SHP77 (cell line): ENCODE measurements around the gene PIGN.

Experiments used
- DNase-seq, 2 experiments: peaks; one replicate each; lab custom pipeline; 2025; lab: John Stamatoyannopoulos, UW

PIGN gene

GRCh38 chr18:62109676-62110075 is 77.2 kb downstream of the PIGN start:
- DNase-seq = no peak

GRCh38 chr18:62107881-62108280 is 79.0 kb downstream of the PIGN start:
- DNase-seq = no peak

GRCh38 chr18:62106271-62106670 is 80.6 kb downstream of the PIGN start:
- DNase-seq = no peak

- no peak for DNase-seq
Measured at GRCh38 chr18:62105376-62105775, 81.5 kb downstream of the PIGN start.

GRCh38 chr18:62102221-62102620 is 84.6 kb downstream of the PIGN start:
- no peak for DNase-seq

GRCh38 chr18:62101321-62101721 is 85.5 kb downstream of the PIGN start:
- no peak for DNase-seq

GRCh38 chr18:62098960-62099359 is 87.9 kb downstream of the PIGN start:
- DNase-seq = no peak

- DNase-seq = no peak
Measured at GRCh38 chr18:62097698-62098097, 89.2 kb downstream of the PIGN start.

- DNase-seq = no peak
Measured at GRCh38 chr18:62091487-62092120, 95.3 kb downstream of the PIGN start.

- no peak for DNase-seq
Measured at GRCh38 chr18:62089174-62089573, 97.7 kb downstream of the PIGN start.

GRCh38 chr18:62088156-62088555 is 98.7 kb downstream of the PIGN start:
- DNase-seq = no peak

GRCh38 chr18:62085756-62086155 is 101.1 kb downstream of the PIGN start:
- no peak for DNase-seq

GRCh38 chr18:62081761-62082294 is 105.0 kb downstream of the PIGN start:
- DNase-seq = no peak

- DNase-seq = no peak
Measured at GRCh38 chr18:62081248-62081647, 105.6 kb downstream of the PIGN start.

GRCh38 chr18:62080172-62080900 is 106.5 kb downstream of the PIGN start:
- no peak for DNase-seq

GRCh38 chr18:62073461-62074281 is 113.2 kb downstream of the PIGN start:
- DNase-seq = no peak

GRCh38 chr18:62072370-62072769 is 114.5 kb downstream of the PIGN start:
- DNase-seq = no peak

GRCh38 chr18:62071071-62071470 is 115.8 kb downstream of the PIGN start:
- no peak for DNase-seq

GRCh38 chr18:62070302-62070701 is 116.6 kb downstream of the PIGN start:
- no peak for DNase-seq

- no peak for DNase-seq
Measured at GRCh38 chr18:62069556-62069955, 117.3 kb downstream of the PIGN start.

- DNase-seq = no peak
Measured at GRCh38 chr18:62066102-62066818, 120.6 kb downstream of the PIGN start.

GRCh38 chr18:62064361-62064760 is 122.5 kb downstream of the PIGN start:
- no peak for DNase-seq
